Measurements from ENCODE around the gene UNC119.

UNC119 gene

DNA sequence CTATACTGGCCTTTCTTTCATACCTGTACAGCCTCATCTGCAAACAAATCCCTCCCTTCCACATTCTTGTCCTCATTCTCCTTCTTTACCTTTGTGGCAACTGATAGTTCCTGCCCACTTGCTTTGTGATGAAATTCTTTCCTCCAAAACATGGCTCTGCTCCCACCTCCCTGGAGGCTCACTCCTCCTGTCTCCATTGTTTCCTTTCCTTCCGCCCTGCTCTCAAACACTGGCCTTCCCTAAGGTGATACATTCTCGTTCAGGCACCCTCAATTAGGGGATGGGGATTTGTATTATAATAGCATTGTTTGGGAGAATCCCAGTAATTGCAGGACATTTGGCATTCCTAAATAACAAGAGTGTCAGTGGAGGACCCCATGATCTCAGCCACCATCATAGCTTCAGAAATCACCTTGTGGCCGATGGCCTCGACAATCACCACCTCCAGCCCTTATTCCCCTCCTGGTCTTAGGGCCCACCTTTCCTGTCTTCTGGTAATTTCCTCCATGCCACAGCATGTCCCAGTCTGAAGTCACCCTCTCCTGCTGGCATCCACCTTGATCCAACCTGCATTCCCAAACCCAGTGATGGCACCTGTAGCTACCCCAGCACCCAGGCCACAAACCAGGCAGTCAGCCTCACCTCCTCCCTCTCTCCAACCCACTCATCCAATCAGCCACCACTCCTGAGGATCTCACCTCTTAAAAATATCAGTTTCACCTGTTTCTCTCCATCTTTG is 7.9 kb downstream of the UNC119 start:
- DNase-seq (ENCODE audit: low spot score), result no peak

DNA sequence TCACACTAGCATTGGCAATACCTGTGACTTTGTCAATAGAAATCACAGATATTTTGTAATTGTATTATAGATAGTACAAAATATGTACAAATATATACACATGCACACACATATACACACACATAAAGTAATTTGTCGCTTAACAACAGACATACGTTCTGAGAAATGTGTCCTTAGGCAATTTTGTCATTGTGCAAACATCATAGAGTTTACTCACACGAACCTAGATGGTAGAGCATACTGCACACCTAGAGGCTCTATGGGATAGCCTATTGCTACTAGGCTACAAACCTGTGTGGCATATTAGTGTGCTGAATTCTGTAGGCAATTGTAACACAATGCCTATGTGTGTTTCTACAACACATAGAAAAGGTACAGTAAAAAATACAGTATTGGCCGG is 11.0 kb downstream of the UNC119 start:
- DNase-seq (ENCODE audit: low spot score), result no peak

DNA sequence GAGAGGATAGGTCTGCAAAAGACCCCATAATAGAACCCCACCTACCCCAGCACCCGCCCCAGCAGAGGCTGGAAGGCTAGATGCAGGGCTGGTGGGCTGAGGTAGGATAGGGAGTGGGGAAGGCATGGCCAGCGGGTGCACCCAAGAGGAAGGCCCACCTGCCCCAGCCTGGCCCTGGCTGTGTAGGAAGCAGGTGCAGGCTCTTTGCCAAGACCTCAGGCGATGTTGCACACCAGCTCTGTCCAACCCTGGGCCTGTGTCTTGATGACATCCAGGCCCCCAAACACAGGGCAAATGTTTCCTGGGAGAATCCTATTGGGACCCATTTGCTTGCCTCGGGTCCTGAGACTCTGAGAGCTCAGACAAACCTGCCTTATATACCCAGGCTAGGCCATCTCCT is 12.2 kb downstream of the UNC119 start:
- no peak for DNase-seq (ENCODE audit: low spot score)

DNA sequence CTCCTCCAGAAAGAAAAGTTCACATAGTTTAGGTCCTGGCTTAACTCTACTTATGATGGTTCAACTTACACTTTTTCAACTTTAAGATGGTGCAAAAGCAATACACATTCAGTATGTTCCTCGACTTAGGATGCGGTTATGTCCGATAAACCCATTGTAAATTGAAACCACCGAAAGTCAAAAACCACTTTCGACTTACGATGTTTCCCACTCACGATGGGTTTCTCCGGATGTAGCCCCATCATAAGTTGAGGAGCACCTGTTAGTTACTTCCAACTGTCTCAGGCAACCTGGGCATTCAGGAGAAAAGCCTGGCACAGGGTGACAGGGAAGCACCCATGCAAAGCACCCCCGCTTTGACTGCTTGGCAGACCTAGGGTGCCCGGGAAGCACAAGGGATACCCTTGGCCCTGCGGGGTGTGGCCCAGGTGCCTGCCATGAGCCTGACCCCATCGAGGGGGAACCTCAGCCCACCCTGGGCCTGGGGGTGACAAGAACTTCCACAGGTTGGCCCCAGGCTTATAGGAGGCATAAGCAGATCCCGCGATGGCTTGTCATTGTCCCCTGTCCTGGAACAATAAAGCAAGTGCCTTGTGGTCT is 14.0 kb downstream of the UNC119 start:
- DNase-seq (ENCODE audit: low spot score), result no peak

DNA sequence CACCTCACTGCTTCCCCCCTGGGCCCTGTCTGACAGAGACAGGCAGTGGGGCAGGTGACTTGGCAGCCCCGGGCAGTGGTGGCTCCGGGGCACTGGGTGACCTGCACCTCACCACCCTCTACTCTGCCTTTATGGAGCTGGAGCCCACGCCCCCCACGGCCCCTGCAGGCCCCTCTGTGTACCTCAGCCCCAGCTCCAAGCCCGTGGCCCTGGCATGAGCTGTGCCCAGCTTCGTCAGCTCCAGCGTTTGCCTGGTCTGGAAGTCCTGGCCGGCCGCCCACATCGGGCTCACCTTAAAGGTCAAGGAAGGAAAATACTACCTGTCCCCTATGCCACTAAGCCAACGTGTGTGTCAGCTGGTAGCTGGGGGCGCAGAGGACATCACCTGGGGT is 15.2 kb downstream of the UNC119 start:
- no peak for DNase-seq (ENCODE audit: low spot score)

DNA sequence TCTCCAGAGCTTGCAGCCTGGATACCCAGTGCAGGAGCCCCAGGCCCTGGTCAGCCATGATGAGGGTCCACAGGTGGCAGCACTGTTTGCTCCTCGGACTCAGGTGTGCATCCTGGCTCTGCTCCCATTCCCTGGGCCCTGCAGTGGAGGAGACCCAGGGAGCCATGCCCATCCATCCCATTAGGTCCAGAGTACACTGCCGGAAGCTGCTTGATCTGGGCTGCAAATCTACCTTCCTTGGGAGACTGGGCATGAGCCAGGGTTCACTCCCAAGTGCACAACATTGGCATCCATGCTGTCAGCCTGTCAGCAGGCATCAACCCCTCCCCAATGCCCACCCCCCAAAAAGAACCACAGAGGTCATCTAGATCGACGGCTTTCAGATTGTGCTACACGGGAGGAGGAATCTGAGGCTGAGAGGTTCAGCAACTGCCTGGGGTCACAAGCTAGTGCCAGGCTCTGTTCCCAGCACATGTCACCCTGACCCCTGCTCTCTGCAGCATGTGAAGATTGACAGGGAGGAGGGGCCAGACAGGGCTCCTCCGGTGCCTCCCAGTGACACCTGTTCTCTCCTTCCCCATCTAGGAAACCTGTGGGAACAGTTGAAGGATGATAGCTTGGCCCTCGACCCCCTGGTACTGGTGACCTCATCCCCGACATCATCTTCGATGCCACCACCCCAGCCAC is 15.7 kb downstream of the UNC119 start:
- DNase-seq (ENCODE audit: low spot score), result no peak

DNA sequence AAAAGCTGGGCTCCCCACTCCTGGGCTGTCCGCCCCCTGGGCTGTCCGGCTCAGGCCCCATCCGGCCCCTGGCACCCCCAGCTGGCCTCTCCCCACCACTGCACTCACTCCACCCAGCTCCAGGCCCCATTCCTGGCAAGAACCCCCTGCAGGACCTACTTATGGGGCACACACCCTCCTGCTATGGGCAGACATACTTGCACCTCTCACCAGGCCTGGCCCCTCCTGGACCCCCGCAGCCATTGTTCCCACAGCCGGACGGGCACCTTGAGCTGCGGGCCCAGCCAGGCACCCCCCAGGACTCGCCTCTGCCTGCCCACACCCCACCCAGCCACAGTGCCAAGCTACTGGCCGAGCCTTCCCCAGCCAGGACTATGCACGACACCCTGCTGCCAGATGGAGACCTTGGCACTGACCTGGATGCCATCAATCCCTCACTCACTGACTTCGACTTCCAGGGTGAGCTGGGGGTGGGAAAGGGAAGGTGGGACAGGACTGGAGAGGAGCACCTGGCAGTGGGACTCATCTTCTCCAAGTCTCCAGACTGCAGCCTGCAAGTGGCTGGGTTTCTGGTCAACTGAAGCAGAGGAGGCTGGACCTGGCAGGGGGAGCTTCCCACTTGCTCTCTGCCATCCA is 17.6 kb downstream of the UNC119 start:
- no peak for DNase-seq (ENCODE audit: low spot score)

DNA sequence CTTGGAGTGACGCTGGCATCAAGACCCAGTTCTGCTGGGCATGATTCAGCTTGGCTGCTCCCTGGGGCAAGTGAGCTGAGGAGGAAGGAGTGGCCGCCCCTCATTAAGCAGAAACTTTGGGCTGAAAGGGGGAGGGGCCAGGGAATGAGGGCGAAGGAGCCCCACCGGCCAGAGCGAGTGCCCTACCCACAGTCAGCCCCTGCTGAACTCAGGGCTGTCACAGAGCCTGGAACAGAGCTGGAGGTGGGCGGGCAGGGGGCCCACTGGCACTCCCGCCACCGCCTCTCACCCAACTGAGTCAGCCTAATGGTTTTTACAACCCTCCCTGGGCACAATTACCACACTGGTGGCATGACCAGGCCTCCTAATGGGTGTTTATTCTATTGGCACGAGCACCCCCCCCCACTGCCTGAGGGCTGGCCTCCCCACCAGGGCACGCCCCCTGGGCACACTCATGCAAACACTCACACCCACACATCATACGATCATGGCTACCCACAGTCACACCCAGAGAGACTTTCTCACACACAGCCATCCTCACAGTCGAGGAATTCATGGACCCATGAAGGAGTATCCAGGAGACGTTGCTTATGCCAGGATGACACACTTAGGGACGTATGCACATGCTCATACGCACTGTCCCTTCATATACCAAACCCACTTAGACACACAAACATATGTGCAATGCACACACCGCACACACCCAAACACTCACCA is 19.2 kb downstream of the UNC119 start:
- DNase-seq (ENCODE audit: low spot score), result no peak

DNA sequence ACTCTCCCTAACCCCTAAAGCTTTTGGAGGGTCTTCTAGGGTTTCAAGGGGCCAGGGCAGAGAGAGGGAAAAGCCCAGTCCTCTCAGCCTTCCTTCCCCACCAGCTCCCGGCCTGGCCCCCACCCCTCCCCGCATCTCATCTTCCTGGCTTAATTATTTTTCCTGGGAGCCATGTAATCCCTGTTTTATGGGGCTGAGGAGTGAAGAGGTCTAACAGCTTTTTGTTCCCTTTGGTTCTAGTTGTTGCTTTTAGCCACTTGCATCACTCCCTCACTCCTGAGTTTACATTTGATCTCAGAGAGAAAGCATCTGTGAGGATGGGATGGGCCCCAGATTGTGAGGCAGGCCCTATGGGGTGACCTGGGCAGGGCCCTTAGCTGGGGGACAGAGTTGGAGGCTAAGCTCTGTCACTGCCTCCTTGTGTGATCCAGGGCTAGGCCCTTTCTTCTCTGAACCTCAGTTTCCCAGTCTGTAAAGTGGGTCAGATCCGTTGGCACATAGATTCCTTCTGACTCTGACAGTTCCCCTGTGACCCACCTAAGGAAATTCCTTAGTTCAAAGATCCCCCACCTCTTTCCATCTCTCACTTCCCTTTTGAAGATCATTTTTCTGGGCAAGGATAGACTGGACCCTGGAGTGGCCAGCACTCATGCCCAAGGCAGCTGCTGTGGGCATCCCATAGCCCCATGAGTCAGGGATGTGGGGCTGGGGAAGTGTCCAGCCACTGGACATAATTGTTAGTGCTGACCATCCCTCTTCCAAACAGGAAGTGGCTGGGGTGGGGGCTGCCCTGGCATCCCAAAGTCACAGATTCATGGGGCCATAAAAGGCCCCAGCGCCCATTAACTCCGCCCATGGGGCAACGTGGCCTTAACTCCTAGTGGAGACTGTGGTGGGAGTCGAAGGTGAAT is 20.1 kb downstream of the UNC119 start:
- no peak for DNase-seq (ENCODE audit: low spot score)

DNA sequence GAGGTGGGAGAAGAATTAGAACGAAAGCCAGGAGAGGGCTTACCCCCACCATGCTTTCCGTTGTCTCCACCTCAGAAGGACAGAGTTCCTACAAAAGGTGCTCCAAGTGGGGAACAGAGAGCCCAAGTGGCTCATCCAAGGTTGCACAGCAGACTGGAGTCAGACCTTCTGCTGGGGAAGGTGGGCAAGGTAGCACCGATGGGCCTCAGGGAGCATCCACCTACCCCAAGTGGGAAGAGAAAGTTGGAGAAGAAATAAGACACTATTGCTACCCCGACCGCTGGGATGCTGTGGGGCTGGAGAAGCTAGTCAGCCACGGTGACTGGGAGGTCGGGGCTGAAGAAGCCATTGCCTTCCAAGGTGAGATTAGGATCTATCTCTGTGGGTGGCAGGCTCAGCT is 21.5 kb downstream of the UNC119 start:
- DNase-seq (ENCODE audit: low spot score), result no peak

DNA sequence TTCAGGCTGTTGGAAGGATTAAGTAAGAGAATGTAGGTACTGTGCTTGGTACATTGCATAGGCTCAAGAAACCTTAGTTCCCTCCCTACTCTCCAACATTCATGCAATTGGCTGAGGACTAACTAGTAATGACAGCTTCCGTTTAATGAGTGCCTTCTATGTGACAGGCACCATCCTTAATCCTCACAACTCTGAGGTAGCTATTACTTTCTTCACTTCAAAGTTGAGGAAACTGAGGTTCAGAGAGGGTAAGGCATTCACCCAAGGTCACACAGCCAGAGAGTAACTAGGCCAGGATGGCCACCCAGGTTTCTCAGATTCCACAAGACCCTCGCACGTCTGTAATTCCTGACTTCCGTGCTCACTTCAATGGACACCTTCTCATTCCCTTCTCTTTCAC is 22.2 kb downstream of the UNC119 start:
- DNase-seq (ENCODE audit: low spot score), result no peak

DNA sequence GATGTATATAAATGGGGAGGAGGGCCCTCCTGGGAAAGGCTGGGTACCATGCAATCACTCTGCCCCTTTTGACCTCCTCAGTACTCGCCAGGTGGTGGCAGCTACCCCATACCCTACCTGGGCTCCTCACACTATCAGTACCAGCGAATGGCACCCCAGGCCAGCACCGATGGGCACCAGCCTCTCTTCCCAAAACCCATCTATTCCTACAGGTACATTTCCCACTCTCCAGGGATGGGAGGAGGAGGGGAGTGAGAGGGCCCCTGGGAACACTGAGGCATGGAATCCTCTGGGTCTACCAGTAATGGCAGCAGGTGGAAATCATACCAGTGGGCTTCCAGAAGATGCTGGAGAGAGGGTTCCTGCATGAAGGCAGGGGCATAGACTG is 23.4 kb downstream of the UNC119 start:
- DNase-seq (ENCODE audit: low spot score), result no peak

DNA sequence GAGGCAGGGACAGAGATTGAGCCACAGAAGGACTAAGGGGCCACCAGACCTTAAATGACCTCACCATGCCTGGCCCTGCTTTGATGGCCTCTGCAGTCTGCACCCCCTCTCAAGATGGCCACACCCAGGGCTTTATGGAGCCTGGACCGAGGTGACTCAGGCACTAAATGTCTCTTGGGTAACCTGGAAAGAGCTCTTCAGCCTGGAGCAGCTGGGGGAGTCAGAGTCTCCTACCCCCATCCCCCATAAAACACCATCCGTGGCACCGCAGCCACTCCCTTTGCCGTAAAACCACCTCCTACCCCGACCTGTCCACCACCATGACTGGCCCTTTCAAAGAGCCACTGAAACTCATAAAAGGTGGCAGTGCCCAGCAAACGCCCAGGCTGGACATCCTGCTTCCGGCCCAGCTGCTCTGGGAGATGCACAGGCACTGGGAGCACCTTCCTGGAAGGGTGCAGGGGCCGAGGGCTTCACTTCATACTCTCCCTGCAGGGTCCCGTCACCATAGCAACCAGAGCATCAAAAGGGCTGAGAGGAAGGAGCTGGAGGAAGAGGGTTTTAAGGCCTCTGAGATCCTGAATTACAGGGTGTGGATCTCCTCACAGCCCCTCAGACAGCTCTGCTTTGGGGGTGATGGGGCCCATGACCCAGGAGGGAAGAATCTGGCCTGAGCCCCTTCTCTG is 24.0 kb downstream of the UNC119 start:
- DNase-seq (ENCODE audit: low spot score), result no peak

DNA sequence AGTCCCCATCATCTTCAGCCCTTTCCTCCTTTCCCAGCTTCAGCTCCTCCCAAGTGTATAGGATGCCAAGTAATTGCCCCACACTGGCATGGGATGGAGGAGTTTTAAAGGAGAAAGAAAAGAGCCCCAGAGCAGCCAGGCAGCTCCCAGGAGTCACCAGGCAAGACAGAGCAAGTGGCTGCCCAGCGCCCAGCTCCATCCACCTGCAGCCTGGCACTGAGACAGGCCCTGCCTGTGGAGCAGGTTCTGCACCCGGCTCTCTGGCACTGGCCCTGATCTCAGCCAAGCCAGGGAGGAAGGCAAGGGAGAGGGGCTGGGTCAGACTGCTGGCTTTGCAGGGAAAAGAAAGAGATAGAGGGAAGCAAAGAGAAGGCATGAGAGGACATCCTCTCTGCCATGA is 24.6 kb downstream of the UNC119 start:
- no peak for DNase-seq (ENCODE audit: low spot score)

DNA sequence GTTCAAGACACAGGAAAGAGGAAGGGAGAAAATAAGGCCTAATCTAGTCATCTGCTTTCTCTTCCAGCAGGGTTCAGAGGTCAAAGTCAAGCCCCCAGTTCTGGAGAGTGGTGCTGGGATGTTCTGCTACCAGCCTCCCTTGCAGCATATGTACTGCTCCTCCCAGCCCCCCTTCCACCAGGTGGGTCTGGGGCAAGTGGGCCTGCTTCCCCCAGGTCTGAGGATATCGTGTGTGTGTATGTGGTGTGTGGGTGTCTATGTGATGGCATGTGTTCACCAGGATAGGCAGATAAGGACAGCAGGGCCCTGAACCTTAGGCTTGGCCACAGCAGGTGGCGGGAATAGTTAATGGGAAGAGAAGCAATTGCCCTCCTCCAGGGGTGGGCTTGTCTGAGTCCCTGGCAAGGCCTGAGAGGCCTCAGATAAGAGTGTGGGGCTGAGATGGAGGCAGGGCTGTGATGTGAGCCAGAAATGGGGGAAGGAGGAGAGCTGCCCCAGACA is 25.2 kb downstream of the UNC119 start:
- DNase-seq (ENCODE audit: low spot score), result no peak

DNA sequence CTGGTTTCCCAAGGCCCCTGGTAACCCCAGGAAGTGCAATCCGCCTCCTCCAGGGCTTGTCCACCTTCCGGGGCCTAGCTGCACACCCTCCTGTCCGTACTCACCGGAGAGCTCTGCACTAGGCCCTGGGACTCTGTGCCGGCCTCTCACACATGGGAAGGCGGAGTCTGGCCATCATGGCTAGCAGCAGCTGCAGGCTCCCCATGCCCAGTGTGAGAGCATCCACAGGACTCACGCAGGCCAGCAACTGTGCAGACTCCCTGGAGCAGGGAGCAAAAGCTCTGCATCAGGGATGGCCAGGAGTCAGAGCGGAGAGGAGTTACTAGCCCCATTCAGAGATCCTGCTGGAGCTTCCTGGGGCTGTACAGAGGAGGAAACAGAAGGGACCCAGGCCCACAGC is 26.0 kb downstream of the UNC119 start:
- no peak for DNase-seq (ENCODE audit: low spot score)

DNA sequence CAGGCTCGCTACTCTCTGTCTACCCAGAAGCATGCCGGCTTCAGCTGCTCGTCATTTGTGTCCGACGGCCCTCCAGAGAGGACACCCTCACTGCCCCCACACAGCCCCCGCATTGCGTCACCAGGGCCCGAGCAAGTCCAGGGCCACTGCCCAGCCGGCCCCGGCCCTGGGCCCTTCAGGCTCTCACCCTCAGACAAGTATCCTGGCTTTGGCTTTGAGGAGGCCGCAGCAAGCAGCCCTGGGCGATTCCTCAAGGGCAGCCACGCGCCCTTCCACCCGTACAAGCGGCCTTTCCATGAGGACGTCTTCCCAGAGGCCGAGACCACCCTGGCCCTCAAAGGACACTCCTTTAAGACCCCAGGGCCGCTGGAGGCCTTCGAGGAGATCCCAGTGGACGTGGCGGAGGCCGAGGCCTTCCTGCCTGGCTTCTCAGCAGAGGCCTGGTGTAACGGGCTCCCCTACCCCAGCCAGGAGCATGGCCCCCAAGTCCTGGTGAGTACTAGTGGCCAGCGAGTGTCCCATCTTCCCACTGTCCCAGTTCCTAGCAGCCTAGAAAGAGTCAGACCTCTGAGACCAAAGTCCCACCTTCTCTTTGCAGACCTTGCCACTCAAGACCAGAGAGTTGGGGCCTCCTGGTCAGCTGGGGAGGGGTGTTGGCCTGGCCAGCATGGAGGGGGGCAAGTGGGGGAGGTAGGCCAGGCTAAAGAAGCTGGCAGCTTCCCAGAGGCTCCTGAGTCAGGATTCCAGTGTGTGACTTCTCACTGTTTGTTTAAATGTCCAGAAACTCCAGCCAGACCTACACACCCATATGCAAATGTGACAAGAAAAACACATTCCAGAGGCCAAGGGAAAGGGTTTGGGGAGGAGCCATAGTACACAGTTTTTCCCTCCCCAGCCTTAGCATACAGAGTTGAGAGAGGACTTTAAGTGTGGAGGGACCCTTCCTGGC is 27.7 kb downstream of the UNC119 start:
- no peak for DNase-seq (ENCODE audit: low spot score)

DNA sequence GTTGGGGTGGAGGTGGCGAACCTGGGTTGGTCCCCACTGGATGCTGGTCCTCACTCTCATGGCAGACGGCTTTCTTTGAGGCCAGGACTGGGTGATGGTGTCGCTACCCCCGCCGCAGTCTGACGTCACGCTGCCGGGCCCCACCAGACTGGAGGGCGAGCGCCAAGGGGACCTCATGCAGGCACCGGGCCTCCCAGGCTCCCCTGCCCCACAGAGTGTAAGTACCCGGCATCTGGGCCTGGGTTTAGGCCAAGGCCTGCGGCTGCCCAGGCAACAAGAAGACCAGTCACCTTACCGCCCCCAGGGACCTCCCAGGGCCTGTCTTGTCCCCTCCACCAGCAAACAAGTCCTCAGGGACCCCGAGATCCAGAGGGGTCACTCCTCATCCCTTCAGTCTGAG is 28.5 kb downstream of the UNC119 start:
- no peak for DNase-seq (ENCODE audit: low spot score)

DNA sequence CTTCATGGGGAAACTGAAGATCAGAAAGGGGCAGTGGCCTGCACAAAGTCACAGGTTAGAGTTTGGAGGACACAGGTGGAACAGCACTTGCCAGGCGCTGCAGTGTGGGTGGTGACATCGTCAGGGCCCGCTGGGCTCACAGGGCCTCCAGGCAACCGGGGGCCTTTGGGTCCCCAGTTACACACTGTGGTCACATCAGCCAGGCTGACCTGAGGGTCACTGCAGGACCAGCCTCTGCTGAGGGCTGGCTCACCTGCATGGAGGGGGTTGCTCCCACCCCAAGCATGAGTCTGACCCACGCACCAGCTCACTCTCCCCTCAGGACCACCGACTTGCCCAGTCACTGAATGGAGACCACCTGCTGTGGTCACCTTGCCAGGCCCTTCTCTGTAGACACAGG is 29.2 kb downstream of the UNC119 start:
- DNase-seq (ENCODE audit: low spot score), result no peak

Data from putamen (tissue), 1 donor.